HEK293 (cell line): ENCODE data around the gene ERP44.
A peak's percentile ranks its signal among the peaks of the same experiment; 100 is the strongest.
"Not testable (repeated sequence)": the region's sequence is repeated elsewhere in the genome, so short reads cannot be mapped to it uniquely, and the experiment has no call there.

Experiments
- CTCF ChIA-PET: fragments of 350-600 bp; formaldehyde crosslinking; extraction: SDS; loops from one replicate; lab custom pipeline; 2021; ENCODE audit warnings: antibody characterized with exemption; lab: Yijun Ruan, JAX
- POLR2A ChIA-PET: fragments of 300-600 bp; formaldehyde crosslinking; extraction: SDS; loops from one replicate; lab custom pipeline; 2020; ENCODE audit warnings: antibody characterized with exemption, inconsistent platforms; lab: Yijun Ruan, JAX
- H3K27ac ChIP-seq: fragments of 200-500 bp; sonication (Bioruptor generic); 2 replicates; pipeline ENCODE4 v1.5.1; 2014; ENCODE audit warnings: low read depth, low read length, control low read depth, inconsistent platforms; ENCODE audit errors: extremely low read depth
- H3K36me3 ChIP-seq, 2 experiments: fragments of 200-500 bp in 1 of 2; sonication (Bioruptor generic) in 1 of 2; 1 replicate in 1 of 2; 2 replicates in 1 of 2; pipeline ENCODE4 v1.5.1; 2014 to 2017; ENCODE audit warnings: inconsistent platforms in 2 of 2, low read length in 2 of 2; ENCODE audit not compliant: control insufficient read depth in 2 of 2, insufficient read depth in 1 of 2
- H3K4me1 ChIP-seq: fragments of 200-500 bp; sonication (Bioruptor generic); 2 replicates; pipeline ENCODE4 v1.5.1; 2014; ENCODE audit warnings: mild to moderate bottlenecking, low read length, inconsistent platforms; ENCODE audit not compliant: control insufficient read depth, insufficient read depth
- H3K4me3 ChIP-seq: 2 replicates; pipeline ENCODE4 v1.5.1; 2011; ENCODE audit warnings: low read depth, mild to moderate bottlenecking, control low read depth, low read length, moderate library complexity
- H3K9me3 ChIP-seq: fragments of 200-500 bp; sonication (Bioruptor generic); 2 replicates; pipeline ENCODE4 v1.5.1; 2014; ENCODE audit warnings: low read depth, low read length, inconsistent platforms; ENCODE audit not compliant: control insufficient read depth, insufficient read depth
- INSM2 ChIP-seq: fragments of 450-650 bp; formaldehyde crosslinking; IDR thresholded peaks from 2 replicates; pipeline ENCODE4 v1.5.1; 2016; ENCODE audit warnings: missing biosample characterization, missing genetic modification characterization
- KLF1 ChIP-seq: fragments of 450-650 bp; formaldehyde crosslinking; IDR thresholded peaks from 2 replicates; pipeline ENCODE4 v1.5.1; 2016; ENCODE audit warnings: missing biosample characterization, missing genetic modification characterization
- OSR2 ChIP-seq: fragments of 450-650 bp; formaldehyde crosslinking; IDR thresholded peaks from 2 replicates; pipeline ENCODE4 v1.5.1; 2016; ENCODE audit warnings: missing biosample characterization, missing genetic modification characterization
- ZBTB26 ChIP-seq: fragments of 450-650 bp; formaldehyde crosslinking; optimal IDR thresholded peaks from 2 replicates; pipeline ENCODE3; 2016; ENCODE audit warnings: missing biosample characterization, mild to moderate bottlenecking, missing genetic modification characterization
- ZBTB48 ChIP-seq: fragments of 450-650 bp; formaldehyde crosslinking; IDR thresholded peaks from 2 replicates; pipeline ENCODE4 v1.5.1; 2016; ENCODE audit warnings: missing biosample characterization, missing genetic modification characterization
- ZNF114 ChIP-seq: fragments of 450-650 bp; formaldehyde crosslinking; IDR thresholded peaks from 2 replicates; pipeline ENCODE4 v1.5.0; 2017; ENCODE audit warnings: missing biosample characterization, missing genetic modification characterization
- ZNF169 ChIP-seq: fragments of 450-650 bp; formaldehyde crosslinking; IDR thresholded peaks from 2 replicates; pipeline ENCODE4 v1.5.1; 2016; ENCODE audit warnings: missing biosample characterization, missing genetic modification characterization
- ZNF24 ChIP-seq: fragments of 450-650 bp; formaldehyde crosslinking; IDR thresholded peaks from 2 replicates; pipeline ENCODE4 v1.5.1; 2016; ENCODE audit warnings: missing biosample characterization, missing genetic modification characterization
- ZNF341 ChIP-seq: fragments of 450-650 bp; formaldehyde crosslinking; IDR thresholded peaks from 2 replicates; pipeline ENCODE4; 2016; ENCODE audit warnings: low read depth, missing biosample characterization, missing genetic modification characterization
- ZNF48 ChIP-seq: fragments of 450-650 bp; formaldehyde crosslinking; IDR thresholded peaks from 2 replicates; pipeline ENCODE4 v1.5.1; 2016; ENCODE audit warnings: missing biosample characterization, missing genetic modification characterization
- ZNF670 ChIP-seq: fragments of 450-650 bp; formaldehyde crosslinking; IDR thresholded peaks from 2 replicates; pipeline ENCODE4 v1.5.1; 2016; ENCODE audit warnings: missing biosample characterization, missing genetic modification characterization, low read depth
- ZNF776 ChIP-seq: fragments of 450-650 bp; formaldehyde crosslinking; IDR thresholded peaks from 2 replicates; pipeline ENCODE4 v1.5.0; 2017; ENCODE audit warnings: missing biosample characterization, missing genetic modification characterization, borderline replicate concordance
- TF ChIP-seq, protein P1 (sequence below): fragments of 450-650 bp; formaldehyde crosslinking; conservative IDR thresholded peaks from 2 replicates; pipeline ENCODE4 v1.5.1; 2016; ENCODE audit warnings: low read depth, missing biosample characterization, missing genetic modification characterization
- TF ChIP-seq, protein P2 (sequence below): fragments of 450-650 bp; formaldehyde crosslinking; IDR thresholded peaks from 2 replicates; pipeline ENCODE4 v1.5.1; 2016; ENCODE audit warnings: missing biosample characterization, missing genetic modification characterization

The ERP44 gene

DNA sequence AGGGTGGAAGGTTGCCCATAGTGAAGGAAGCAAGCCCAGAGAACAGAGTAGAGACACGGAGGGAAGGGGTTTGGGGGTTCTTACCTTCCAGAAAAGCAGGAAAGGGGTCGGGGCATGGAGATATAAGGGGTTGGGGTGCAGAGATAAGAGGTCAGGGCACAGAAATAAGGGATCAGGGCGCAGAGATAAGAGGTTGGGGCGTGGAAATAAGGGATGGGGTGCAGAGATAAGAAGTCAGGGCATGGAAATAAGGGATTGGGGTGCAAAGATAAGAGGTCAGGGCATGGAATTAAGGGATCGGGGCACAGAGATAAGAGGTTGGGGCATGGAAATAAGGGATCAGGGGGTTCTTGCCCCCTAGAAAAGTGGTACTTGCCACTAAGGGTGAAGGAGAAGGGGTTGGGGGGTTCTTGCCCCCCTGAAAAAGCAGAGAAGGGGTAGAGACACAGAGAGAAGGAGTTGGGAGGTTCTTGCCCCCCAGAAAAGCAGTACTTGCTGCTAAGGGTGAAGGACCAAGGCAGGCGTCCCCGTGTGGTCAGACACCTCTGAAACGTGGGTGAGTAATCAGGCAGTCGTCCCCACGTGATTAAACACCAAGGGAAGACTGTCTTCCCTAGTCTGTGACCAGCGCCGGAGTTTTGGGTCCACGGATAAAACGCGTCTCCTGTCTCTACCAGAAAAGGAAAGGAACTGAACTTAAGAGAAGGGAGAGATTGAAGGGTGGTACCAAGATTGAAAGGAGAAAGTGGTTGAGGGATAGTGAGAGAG, 46.6 kb upstream of the ERP44 start:
- H3K4me3 ChIP-seq, CTCF ChIA-PET, H3K9me3 ChIP-seq, H3K36me3 ChIP-seq, H3K4me1 ChIP-seq, H3K27ac ChIP-seq, POLR2A ChIA-PET: not testable (repeated sequence)
- 0 out of 2 replicates have a peak, but pooled peaks have one; percentile 17 for TF ChIP-seq ZBTB48

DNA sequence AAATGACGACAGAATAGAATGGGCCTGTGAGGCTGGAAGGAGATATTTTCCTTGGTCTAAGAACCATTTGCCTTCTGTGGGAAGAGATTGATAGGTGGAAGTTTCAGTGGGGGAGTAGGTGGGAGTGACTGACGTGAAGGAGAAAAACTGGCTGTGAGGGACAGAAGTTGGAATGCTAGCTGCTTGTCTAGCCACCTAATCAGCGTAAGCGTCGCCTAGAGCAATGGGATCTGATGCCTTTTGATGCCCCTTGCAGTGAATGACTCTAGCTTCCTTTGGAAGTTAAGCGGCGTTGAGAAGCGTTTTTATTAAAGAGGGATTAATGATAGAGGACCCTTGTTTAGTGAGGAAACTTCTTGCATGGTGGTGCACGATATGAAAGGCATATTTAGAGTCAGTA, 43.1 kb upstream of the ERP44 start:
- POLR2A ChIA-PET, H3K4me1 ChIP-seq, CTCF ChIA-PET, H3K9me3 ChIP-seq, H3K27ac ChIP-seq, H3K4me3 ChIP-seq, H3K36me3 ChIP-seq: not testable (repeated sequence)

GRCh38 chr9:100140303-100140702, 41.5 kb upstream of the ERP44 start:
- H3K36me3 ChIP-seq, POLR2A ChIA-PET, H3K27ac ChIP-seq, H3K4me3 ChIP-seq, H3K9me3 ChIP-seq, H3K4me1 ChIP-seq: not testable (repeated sequence)
- CTCF ChIA-PET, result interaction anchor here (0.7 kb wide), 1 partner anchor 112 kb away, joined by 3 read pairs; no protein-coding TSS in a partner anchor

GRCh38 chr9:100136799-100137198, 38.0 kb upstream of the ERP44 start:
- peaks cover 0 to 15% of the 10 kb centered on the region in 2 experiments; a peak in 2 of 3 replicates for H3K36me3 ChIP-seq
- H3K4me1 ChIP-seq, H3K27ac ChIP-seq, H3K4me3 ChIP-seq, POLR2A ChIA-PET, H3K9me3 ChIP-seq: not testable (repeated sequence)
- CTCF ChIA-PET, result interaction anchor here (0.7 kb wide), 1 partner anchor 60 kb away, joined by 3 read pairs; no protein-coding TSS in a partner anchor

- POLR2A ChIA-PET, result no interaction called here
- H3K4me3 ChIP-seq, result no peak overlapping the region
- CTCF ChIA-PET, result interaction anchor here (0.7 to 1.1 kb wide), 2 partner anchors 418 to 466 kb away, joined by 3 read pairs; no protein-coding TSS in a partner anchor
- TF ChIP-seq KLF1 (tag by site-specific recombination), result no peak
- TF ChIP-seq ZNF24 (tag by site-specific recombination), result no peak
- no peak for TF ChIP-seq ZNF776 (tag by site-specific recombination)
- TF ChIP-seq ZNF114 (tag by site-specific recombination), result no peak
- no peak for TF ChIP-seq ZNF341 (tag by site-specific recombination)
- TF ChIP-seq INSM2 (tag by site-specific recombination), result no peak
- no peak for TF ChIP-seq ZNF48 (tag by site-specific recombination)
- no peak for TF ChIP-seq ZBTB26 (tag by site-specific recombination)
- TF ChIP-seq, protein P1, sequence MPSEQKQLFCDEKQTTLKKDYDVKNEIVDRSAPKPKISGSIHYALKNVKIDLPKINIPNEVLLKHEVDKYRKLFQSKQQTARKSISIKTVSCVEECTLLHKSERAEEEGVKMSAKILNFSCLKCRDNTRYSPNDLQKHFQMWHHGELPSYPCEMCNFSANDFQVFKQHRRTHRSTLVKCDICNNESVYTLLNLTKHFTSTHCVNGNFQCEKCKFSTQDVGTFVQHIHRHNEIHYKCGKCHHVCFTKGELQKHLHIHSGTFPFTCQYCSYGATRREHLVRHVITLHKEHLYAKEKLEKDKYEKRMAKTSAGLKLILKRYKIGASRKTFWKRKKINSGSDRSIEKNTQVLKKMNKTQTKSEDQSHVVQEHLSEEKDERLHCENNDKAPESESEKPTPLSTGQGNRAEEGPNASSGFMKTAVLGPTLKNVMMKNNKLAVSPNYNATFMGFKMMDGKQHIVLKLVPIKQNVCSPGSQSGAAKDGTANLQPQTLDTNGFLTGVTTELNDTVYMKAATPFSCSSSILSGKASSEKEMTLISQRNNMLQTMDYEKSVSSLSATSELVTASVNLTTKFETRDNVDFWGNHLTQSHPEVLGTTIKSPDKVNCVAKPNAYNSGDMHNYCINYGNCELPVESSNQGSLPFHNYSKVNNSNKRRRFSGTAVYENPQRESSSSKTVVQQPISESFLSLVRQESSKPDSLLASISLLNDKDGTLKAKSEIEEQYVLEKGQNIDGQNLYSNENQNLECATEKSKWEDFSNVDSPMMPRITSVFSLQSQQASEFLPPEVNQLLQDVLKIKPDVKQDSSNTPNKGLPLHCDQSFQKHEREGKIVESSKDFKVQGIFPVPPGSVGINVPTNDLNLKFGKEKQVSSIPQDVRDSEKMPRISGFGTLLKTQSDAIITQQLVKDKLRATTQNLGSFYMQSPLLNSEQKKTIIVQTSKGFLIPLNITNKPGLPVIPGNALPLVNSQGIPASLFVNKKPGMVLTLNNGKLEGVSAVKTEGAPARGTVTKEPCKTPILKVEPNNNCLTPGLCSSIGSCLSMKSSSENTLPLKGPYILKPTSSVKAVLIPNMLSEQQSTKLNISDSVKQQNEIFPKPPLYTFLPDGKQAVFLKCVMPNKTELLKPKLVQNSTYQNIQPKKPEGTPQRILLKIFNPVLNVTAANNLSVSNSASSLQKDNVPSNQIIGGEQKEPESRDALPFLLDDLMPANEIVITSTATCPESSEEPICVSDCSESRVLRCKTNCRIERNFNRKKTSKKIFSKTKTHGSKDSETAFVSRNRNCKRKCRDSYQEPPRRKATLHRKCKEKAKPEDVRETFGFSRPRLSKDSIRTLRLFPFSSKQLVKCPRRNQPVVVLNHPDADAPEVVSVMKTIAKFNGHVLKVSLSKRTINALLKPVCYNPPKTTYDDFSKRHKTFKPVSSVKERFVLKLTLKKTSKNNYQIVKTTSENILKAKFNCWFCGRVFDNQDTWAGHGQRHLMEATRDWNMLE (tag by site-specific recombination), result no peak
- TF ChIP-seq, protein P2, sequence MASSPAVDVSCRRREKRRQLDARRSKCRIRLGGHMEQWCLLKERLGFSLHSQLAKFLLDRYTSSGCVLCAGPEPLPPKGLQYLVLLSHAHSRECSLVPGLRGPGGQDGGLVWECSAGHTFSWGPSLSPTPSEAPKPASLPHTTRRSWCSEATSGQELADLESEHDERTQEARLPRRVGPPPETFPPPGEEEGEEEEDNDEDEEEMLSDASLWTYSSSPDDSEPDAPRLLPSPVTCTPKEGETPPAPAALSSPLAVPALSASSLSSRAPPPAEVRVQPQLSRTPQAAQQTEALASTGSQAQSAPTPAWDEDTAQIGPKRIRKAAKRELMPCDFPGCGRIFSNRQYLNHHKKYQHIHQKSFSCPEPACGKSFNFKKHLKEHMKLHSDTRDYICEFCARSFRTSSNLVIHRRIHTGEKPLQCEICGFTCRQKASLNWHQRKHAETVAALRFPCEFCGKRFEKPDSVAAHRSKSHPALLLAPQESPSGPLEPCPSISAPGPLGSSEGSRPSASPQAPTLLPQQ (tag by site-specific recombination), result no peak
- TF ChIP-seq OSR2 (tag by site-specific recombination), result no peak
- TF ChIP-seq ZNF169 (tag by site-specific recombination), result no peak
- TF ChIP-seq ZNF670 (tag by site-specific recombination), result no peak
Observed at GRCh38 chr9:100134731-100135130, 35.9 kb upstream of the ERP44 start.

More at GRCh38 chr9:100134731-100135130, 35.9 kb upstream of the ERP44 start:
- Histone ChIP-seq H3K36me3 (peaks cover 0 to 19% of the 10 kb centered on the region in 2 experiments; a peak in 2 of 3 replicates), H3K4me1 (no peaks in the 10 kb centered on the region), H3K9me3 (no peaks in the 10 kb centered on the region), H3K27ac (no peak overlapping the region)
